Measurements from ENCODE around the gene NDUFS7. TPM values are rescaled to one million over a fixed set of nuclear protein-coding genes. Genes with fewer than 3 reads are reported as not detected.

The NDUFS7 gene
- total and polyA plus RNA-seq, 9 of the 15 experiments (the other 6 are each of a cell fraction or from before 2014, with no cell fraction given), result 6.0 to 271 (median 60.6) TPM

DNA sequence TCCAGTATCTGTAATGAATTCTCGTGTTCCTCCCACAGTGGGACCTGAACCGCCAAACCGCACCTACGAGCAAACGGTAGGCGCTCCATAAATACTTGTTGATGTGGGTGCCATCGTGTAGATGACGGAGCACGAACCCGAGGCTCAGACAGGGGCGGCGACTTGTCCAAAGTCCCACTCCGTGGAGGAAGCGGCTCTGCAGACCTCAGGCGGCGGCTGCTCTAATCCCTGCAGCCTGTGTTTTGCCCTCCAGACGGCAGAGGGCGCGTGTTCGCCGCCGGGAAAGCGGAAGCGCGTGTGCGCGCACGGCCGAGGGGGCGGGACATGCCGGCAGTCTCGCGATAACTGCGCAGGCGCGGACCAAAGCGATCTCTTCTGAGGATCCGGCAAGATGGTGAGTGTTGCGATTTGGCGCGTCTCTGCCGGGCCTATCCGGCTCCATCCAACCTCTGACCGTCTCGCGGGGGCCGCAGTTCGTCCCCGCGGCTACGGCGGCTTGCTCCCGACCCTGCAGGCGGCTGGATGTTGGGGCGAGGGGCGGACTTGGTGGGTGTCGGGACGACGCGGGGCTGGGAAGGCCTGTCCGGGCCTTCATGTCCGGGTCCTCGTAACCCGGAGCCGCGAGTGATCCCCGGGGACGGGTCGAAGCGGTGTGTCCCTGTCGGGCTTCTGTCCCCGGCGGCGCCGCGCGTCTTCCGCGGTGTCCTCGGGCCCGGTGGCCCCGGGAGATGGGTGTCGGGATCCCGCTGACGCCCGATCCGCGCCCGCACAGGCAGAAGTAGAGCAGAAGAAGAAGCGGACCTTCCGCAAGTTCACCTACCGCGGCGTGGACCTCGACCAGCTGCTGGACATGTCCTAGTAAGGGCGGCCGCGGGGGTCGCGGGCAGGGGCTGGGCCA is 54.6 kb downstream of the NDUFS7 start, which contains the start of gene RPS15 (continued):
- TF ChIP-seq ZFPM2 (CRISPR knock-in tag; IDR thresholded peaks at IDR 0.05) (no peak), RB1 (IDR thresholded peaks at IDR 0.05; ENCODE audit: low read depth) (peak; percentile 91), HMG20B (CRISPR knock-in tag; IDR thresholded peaks at IDR 0.05) (no peak), NBN (IDR thresholded peaks at IDR 0.05; ENCODE audit: low read depth) (no peak; the same call in none of the 2 replicates), BDP1 (IDR thresholded peaks at IDR 0.05; ENCODE audit: insufficient read depth, insufficient read length) (no peak), ZNF121 (CRISPR knock-in tag; conservative IDR thresholded peaks at IDR 0.05) (no peak), PCBP2 (IDR thresholded peaks at IDR 0.05; ENCODE audit: low read depth, low read length, poor library complexity, severe bottlenecking) (no peak), RBM39 (optimal IDR thresholded peaks at IDR 0.05; ENCODE audit: low read depth, low read length) (peak; percentile 22), SREBF2 (CRISPR knock-in tag; IDR thresholded peaks at IDR 0.05) (no peak), PRDM10 (IDR thresholded peaks at IDR 0.05; ENCODE audit: partially characterized antibody) (peak; percentile 23)
- TF ChIP-seq, protein P1, sequence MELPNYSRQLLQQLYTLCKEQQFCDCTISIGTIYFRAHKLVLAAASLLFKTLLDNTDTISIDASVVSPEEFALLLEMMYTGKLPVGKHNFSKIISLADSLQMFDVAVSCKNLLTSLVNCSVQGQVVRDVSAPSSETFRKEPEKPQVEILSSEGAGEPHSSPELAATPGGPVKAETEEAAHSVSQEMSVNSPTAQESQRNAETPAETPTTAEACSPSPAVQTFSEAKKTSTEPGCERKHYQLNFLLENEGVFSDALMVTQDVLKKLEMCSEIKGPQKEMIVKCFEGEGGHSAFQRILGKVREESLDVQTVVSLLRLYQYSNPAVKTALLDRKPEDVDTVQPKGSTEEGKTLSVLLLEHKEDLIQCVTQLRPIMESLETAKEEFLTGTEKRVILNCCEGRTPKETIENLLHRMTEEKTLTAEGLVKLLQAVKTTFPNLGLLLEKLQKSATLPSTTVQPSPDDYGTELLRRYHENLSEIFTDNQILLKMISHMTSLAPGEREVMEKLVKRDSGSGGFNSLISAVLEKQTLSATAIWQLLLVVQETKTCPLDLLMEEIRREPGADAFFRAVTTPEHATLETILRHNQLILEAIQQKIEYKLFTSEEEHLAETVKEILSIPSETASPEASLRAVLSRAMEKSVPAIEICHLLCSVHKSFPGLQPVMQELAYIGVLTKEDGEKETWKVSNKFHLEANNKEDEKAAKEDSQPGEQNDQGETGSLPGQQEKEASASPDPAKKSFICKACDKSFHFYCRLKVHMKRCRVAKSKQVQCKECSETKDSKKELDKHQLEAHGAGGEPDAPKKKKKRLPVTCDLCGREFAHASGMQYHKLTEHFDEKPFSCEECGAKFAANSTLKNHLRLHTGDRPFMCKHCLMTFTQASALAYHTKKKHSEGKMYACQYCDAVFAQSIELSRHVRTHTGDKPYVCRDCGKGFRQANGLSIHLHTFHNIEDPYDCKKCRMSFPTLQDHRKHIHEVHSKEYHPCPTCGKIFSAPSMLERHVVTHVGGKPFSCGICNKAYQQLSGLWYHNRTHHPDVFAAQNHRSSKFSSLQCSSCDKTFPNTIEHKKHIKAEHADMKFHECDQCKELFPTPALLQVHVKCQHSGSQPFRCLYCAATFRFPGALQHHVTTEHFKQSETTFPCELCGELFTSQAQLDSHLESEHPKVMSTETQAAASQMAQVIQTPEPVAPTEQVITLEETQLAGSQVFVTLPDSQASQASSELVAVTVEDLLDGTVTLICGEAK (IDR thresholded peaks at IDR 0.05), result peak; percentile 90
- TF ChIP-seq, protein P1 (CRISPR knock-in tag; IDR thresholded peaks at IDR 0.05), result no peak
- TF ChIP-seq, protein P2, sequence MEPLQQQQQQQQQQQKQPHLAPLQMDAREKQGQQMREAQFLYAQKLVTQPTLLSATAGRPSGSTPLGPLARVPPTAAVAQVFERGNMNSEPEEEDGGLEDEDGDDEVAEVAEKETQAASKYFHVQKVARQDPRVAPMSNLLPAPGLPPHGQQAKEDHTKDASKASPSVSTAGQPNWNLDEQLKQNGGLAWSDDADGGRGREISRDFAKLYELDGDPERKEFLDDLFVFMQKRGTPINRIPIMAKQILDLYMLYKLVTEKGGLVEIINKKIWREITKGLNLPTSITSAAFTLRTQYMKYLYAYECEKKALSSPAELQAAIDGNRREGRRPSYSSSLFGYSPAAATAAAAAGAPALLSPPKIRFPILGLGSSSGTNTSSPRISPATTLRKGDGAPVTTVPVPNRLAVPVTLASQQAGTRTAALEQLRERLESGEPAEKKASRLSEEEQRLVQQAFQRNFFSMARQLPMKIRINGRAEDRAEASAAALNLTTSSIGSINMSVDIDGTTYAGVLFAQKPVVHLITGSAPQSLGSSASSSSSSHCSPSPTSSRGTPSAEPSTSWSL (CRISPR knock-in tag; IDR thresholded peaks at IDR 0.05; ENCODE audit: borderline replicate concordance), result no peak
